Esophagus (tissue), 2 donors: ENCODE data around the gene CARD9. TPM values are rescaled to one million over a fixed set of nuclear protein-coding genes. Genes with fewer than 3 reads are reported as not detected.

Source experiments
- H3K27ac ChIP-seq, 2 donors: one replicate each; pipeline ENCODE4 v1.5.1; 2013; ENCODE audit warnings: low read depth in 2 of 2, mild to moderate bottlenecking in 2 of 2, inconsistent platforms in 1 of 2, low read length in 1 of 2, moderate library complexity in 1 of 2
- H3K27me3 ChIP-seq, 2 donors: one replicate each; pipeline ENCODE4 v1.6.1; 2013; ENCODE audit warnings: low read length in 2 of 2, control low read depth in 1 of 2, mild to moderate bottlenecking in 1 of 2; ENCODE audit not compliant: insufficient read depth in 2 of 2, control insufficient read depth in 1 of 2
- H3K36me3 ChIP-seq, 2 donors: one replicate each; pipeline ENCODE4 v1.6.1; 2013; ENCODE audit warnings: low read length in 1 of 2; ENCODE audit not compliant: control insufficient read depth in 2 of 2, insufficient read depth in 2 of 2
- H3K4me1 ChIP-seq, 2 donors: one replicate each; pipeline ENCODE4 v1.6.1; 2013; ENCODE audit warnings: low read length in 1 of 2; ENCODE audit not compliant: control insufficient read depth in 2 of 2, insufficient read depth in 2 of 2
- H3K4me3 ChIP-seq, 2 donors: one replicate each; pipeline ENCODE4 v1.5.1; 2013; ENCODE audit warnings: low read length in 2 of 2, mild to moderate bottlenecking in 2 of 2, low read depth in 1 of 2, moderate library complexity in 1 of 2
- H3K9me3 ChIP-seq, 2 donors: one replicate each; pipeline ENCODE4 v1.6.1; 2013; ENCODE audit warnings: mild to moderate bottlenecking in 2 of 2, low read depth in 1 of 2, low read length in 1 of 2, moderate library complexity in 1 of 2; ENCODE audit not compliant: control insufficient read depth in 2 of 2, insufficient read depth in 1 of 2
- WGBS, 2 donors: extraction: QIAGEN DNeasy Blood & Tissue Kit; methylation state at CpG; one replicate each; pipeline ENCODE4 v1.1.7; 2013; 5-methylcytosine and 5-hydroxymethylcytosine counted together
- polyA plus RNA-seq, 2 donors: library from polyadenylated mRNA; stranded (reverse); fragments of 200-250 nt; gene quantifications; one replicate each; pipeline ENCODE4 v1.2.3, GENCODE V29; 2013
- donor health status: healthy with polysubstance abuse.
- donor health status: Bipolar disorder and iron deficiency.

The CARD9 gene
- polyA plus RNA-seq, 2 donors: 1.1 to 1.8 TPM

GRCh38 chr9:136328011-136328621, 45.4 kb downstream of the CARD9 start:
- 18 to 25% methylated on average over 13 of the region's 13 CpGs for WGBS, 2 donors
- H3K4me3 ChIP-seq: peak overlapping the region; percentile 47 to 53
- no peaks in the 10 kb centered on the region for H3K36me3 ChIP-seq
- H3K9me3 ChIP-seq: peaks cover 0 to 2% of the 10 kb centered on the region in 2 donors
- H3K4me1 ChIP-seq: peaks cover 0 to 23% of the 10 kb centered on the region in 2 donors
- H3K27ac ChIP-seq: peak overlapping the region in 1 of 2 donors; percentile 22
- no peaks in the 10 kb centered on the region for H3K27me3 ChIP-seq

DNA sequence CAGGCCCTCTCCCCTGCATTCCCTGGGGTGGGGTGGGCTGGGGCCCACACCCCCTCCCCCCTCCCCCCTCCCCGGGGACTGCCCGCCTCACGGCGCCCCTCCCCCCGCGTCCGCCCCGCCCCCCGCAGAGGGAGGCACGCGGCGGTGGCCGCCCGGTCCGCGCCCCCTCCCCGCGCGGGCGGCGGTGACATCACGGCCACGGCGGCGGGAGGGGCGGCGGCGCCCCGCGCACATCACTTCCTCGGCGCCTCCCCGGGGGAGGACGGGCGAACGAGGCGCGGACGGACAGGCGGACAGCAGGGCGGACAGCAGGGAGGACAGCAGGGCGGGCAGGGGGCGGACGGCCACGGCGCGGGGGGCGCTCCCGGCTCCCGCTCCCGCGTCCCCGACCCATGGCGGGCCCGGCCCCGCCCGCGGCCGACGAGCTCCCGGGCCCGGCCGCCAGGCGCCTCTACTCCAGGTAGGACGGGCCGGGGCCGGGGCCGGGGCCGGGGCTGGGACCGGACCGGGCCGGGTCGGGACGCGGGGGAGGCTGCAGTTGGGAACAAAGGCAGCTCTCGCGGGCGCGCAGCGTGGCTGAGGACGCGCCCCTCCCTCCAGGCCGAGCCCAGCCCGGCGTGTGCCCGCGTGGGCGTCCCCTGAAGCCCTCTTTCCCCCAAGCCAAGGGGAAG, 46.0 kb downstream of the CARD9 start, which contains the start of gene GPSM1:
GPSM1 (plus strand) TSS at position 236 of the 671 bp plus-strand sequence; CDS start at position 393, 157 bp downstream.
- H3K4me1 ChIP-seq: peaks cover 0 to 27% of the 10 kb centered on the region in 2 donors
- 1% methylated on average over 30 to 86 of the region's 88 CpGs for WGBS, 2 donors

DNA sequence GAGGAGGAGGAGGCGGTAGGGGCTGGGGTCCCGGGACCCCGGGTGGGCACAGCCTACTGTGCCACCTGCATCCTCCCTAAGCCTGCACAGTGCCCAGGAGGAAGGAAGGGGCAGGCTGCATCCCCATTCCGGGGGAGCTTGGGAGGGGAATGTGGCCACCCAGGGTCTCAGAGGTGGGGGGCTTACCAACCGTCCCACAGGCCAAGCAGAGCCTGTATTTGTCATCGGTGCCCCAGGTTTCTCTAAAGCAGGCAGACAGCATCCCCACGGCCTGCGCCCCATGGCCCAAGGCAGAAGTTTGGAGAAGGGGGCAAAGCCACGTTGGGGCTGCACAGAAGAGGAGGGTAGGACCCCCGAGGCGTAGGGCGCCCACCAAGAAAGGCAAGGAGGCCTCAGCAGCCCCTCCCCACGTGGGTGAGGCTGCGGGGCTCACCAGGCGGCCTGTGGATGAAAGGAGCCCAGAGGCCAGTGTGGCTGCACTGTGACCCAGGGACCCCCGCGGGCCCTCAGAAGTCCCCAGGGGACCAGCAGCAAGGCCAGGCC, 46.6 kb downstream of the CARD9 start:
- WGBS, 2 donors: 41 to 46% methylated on average over 16 to 17 of the region's 17 CpGs
- Histone ChIP-seq H3K27ac (peak overlapping the region; percentile 8 to 35), H3K9me3 (peaks cover 0 to 2% of the 10 kb centered on the region in 2 donors), H3K4me3 (peak overlapping the region in 1 of 2 donors; percentile 47), H3K4me1 (peaks cover 0 to 27% of the 10 kb centered on the region in 2 donors), H3K27me3 (no peaks in the 10 kb centered on the region), H3K36me3 (no peaks in the 10 kb centered on the region)

More for the DNA sequence above, 46.0 kb downstream of the CARD9 start, which contains the start of gene GPSM1:
- H3K36me3 ChIP-seq: no peaks in the 10 kb centered on the region
- peak within 1 kb of the TSS; percentile 22 to 35 for H3K27ac ChIP-seq
- peak within 1 kb of the TSS; percentile 47 to 53 for H3K4me3 ChIP-seq
- peaks cover 0 to 2% of the 10 kb centered on the region in 2 donors for H3K9me3 ChIP-seq
- H3K27me3 ChIP-seq: no peaks in the 10 kb centered on the region

DNA sequence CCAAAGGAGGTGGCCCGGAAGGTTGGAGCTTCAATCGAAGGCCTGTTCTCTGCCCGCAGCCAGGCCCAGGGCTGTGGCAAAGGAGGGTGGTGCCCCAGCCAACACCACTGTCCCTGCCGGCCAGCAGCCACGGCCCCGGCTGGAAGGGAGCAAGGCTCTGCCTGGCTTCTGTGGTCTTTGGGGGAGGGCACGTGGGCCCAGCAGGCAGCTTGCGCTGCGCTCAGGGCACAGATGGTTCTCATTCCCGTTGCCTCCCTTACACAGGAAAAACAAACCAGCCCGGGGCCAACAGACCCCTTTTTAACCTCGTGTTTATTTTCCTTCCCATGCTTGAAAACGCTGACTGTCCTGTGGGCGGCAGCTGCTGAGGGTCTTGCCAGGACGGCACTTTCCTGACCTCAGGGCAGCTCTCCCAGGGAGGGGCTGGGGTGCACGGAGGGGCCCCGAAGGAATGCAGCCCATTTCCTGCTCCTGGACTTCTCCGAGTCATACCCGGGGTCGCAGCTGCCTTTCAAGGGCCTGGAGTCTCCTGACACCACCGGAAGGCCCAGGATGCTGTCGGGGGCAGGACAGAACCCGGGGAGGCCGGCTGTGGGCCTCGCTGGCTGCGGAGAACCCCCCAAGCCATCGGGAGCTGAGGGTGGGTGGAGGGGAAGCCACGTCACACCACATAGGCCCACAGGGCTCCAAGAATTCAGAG, 47.3 kb downstream of the CARD9 start:
- Histone ChIP-seq H3K4me1 (peaks cover 0 to 27% of the 10 kb centered on the region in 2 donors), H3K4me3 (no peak overlapping the region), H3K27ac (peak overlapping the region in 1 of 2 donors; percentile 35)

GRCh38 chr9:136325358-136325757, 48.1 kb downstream of the CARD9 start:
- H3K27ac ChIP-seq: no peak overlapping the region
- WGBS, 2 donors: 87 to 88% methylated on average over 13 of the region's 13 CpGs

More for the DNA sequence above, 47.3 kb downstream of the CARD9 start:
- Histone ChIP-seq H3K27me3 (no peaks in the 10 kb centered on the region), H3K9me3 (peaks cover 4 to 6% of the 10 kb centered on the region in 2 donors), H3K36me3 (no peaks in the 10 kb centered on the region)
- 47 to 51% methylated on average over 28 of the region's 28 CpGs for WGBS, 2 donors

DNA sequence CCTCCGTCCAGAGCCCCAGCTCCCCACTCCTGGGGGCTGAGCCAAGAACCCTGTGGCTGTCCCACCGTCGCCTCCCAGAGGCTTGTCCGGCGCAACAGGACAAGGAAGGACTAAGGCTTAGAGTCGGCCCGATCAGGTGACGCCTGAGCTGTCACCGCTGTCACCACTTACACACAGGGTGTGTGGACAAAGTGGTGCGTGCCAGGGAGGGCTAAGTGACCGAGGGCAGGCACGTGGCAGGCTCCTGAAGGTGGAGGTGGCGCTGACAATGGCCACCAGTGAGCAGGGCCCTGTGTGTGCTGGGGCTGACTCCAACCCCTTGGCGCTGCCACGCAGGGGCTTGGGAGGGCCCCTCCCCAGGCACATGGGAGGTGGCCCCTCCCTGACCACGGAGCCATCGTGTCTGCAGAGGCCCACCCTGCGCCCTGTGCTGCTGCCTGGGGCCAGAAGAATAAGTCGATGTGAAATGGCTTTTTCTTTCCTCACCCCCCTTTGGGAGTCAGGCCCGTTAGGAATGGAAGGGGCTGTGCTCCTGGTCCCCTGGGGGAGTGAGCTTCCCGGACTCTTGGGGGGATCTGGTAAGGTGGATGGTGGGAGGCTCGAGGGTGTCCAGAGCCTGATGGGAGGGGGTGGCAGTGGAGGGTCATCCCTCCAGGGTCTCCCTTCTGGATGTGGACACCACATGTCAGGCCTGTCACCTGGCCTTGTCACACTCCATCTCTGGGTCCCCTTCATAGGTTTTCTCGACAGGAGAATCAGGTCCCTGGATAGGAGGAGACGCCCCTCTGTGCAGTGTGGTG, 48.8 kb downstream of the CARD9 start:
- WGBS, 2 donors: 73% methylated on average over 24 of the region's 24 CpGs
- no peaks in the 10 kb centered on the region for H3K36me3 ChIP-seq
- H3K4me3 ChIP-seq: no peak overlapping the region
- peaks cover 0 to 27% of the 10 kb centered on the region in 2 donors for H3K4me1 ChIP-seq
- H3K27me3 ChIP-seq: no peaks in the 10 kb centered on the region
- H3K9me3 ChIP-seq: peaks cover 4 to 6% of the 10 kb centered on the region in 2 donors
- H3K27ac ChIP-seq: no peak overlapping the region

More at GRCh38 chr9:136325358-136325757, 48.1 kb downstream of the CARD9 start:
- H3K36me3 ChIP-seq: no peaks in the 10 kb centered on the region
- peaks cover 4 to 6% of the 10 kb centered on the region in 2 donors for H3K9me3 ChIP-seq
- H3K27me3 ChIP-seq: no peaks in the 10 kb centered on the region
- H3K4me1 ChIP-seq: peaks cover 0 to 27% of the 10 kb centered on the region in 2 donors
- no peak overlapping the region for H3K4me3 ChIP-seq

GRCh38 chr9:136323371-136323789, 50.1 kb downstream of the CARD9 start:
- Histone ChIP-seq H3K9me3 (peaks cover 4 to 6% of the 10 kb centered on the region in 2 donors), H3K27me3 (no peaks in the 10 kb centered on the region), H3K27ac (no peak overlapping the region), H3K4me1 (peaks cover 0 to 23% of the 10 kb centered on the region in 2 donors), H3K4me3 (no peak overlapping the region), H3K36me3 (no peaks in the 10 kb centered on the region)
- 45 to 48% methylated on average over 17 of the region's 17 CpGs for WGBS, 2 donors

- H3K27ac ChIP-seq: no peak overlapping the region
- H3K27me3 ChIP-seq: no peaks in the 10 kb centered on the region
- H3K4me1 ChIP-seq: peaks cover 0 to 20% of the 10 kb centered on the region in 2 donors
- 50 to 64% methylated on average over 23 of the region's 23 CpGs for WGBS, 2 donors
- H3K4me3 ChIP-seq: no peak overlapping the region
- no peaks in the 10 kb centered on the region for H3K36me3 ChIP-seq
- H3K9me3 ChIP-seq: peaks cover 4 to 6% of the 10 kb centered on the region in 2 donors
Observed at GRCh38 chr9:136322756-136323330, 50.6 kb downstream of the CARD9 start.
